Pancreas (tissue), 10 donors: ENCODE results near the gene PIK3AP1. TPM values are rescaled to one million over a fixed set of nuclear protein-coding genes. Genes with fewer than 3 reads are reported as not detected.

ENCODE experiments used
- ATAC-seq, 4 donors: fragments of 200-7000 bp; cut with Tn5 transposase; one replicate each; pipeline versions ENCODE4 v1.8.0 to v1.9.1; 2020; ENCODE audit warnings: mild to moderate bottlenecking in 4 of 4, moderate library complexity in 4 of 4
- DNase-seq, 6 donors: peaks; one replicate each; pipeline ENCODE4 v3.0.0-alpha.2; 2020
- FAIRE-seq: peaks from 2 replicates; lab custom pipeline; 2012; peaks lifted over from hg19 to GRCh38; lab: Jason Lieb, UNC
- H3K27ac ChIP-seq, 4 donors: fragments of 200-600 bp; sonication (generic); 1 replicate in 3 of 4; 2 replicates in 1 of 4; pipeline versions ENCODE4 v1.5.0 to v1.8.0; 2020
- H3K27me3 ChIP-seq, 4 donors: fragments of 200-600 bp; one replicate each; pipeline ENCODE4 v1.8.0; 2021
- H3K36me3 ChIP-seq, 3 donors: fragments of 200-600 bp; sonication (generic) in 1 of 3; one replicate each; pipeline versions ENCODE4 v1.5.0 to v1.8.0; 2020 to 2021
- H3K4me1 ChIP-seq, 3 donors: fragments of 200-600 bp; one replicate each; pipeline ENCODE4 v1.8.0; 2021
- H3K4me3 ChIP-seq, 4 donors: fragments of 200-600 bp; sonication (generic) in 2 of 4; one replicate each; pipeline versions ENCODE4 v1.5.0 to v1.8.0; 2020 to 2021
- H3K9me3 ChIP-seq, 4 donors: fragments of 200-600 bp; one replicate each; pipeline ENCODE4 v1.8.0; 2021
- WGBS, 2 donors: extraction: QIAGEN DNeasy Blood & Tissue Kit; methylation state at CpG; one replicate each; pipeline ENCODE4 v1.1.7; 2013; 5-methylcytosine and 5-hydroxymethylcytosine counted together
- intact Hi-C, 3 donors: fragments of 100-400 bp; cut with DNase I; formaldehyde crosslinking; loops; one replicate each; pipeline versions ENCODE4 v1.11.1 to v1.14.2; 2022
- polyA plus RNA-seq, 2 donors: library from polyadenylated mRNA; stranded (reverse); fragments of 200-250 nt; gene quantifications; one replicate each; pipeline ENCODE4 v1.2.3, GENCODE V29; 2013
- total RNA-seq, 6 donors: library from RNA; stranded (reverse); fragmentation: NEBNext Ultra II Directional in 4 of 6; extraction: Animal tissue kit (Norgen Biotek cat#: 25700) in 4 of 6; gene quantifications; one replicate each; pipeline versions ENCODE4 v1.2.1 to v1.2.4, GENCODE V29; 2021 to 2023
- TF ChIP-seq, protein P1 (sequence below), 4 donors: fragments of 200-600 bp; sonication (generic) in 3 of 4; IDR thresholded peaks; one replicate each; pipeline versions ENCODE4 v1.5.0 to v1.8.0; 2021; ENCODE audit warnings: antibody characterized with exemption in 4 of 4
- donor health status: healthy with polysubstance abuse.
- donor health status: DM: no; HTN: no; CAD: no; lungs with moderate emphysema.
- donor health status: DM: no; HTN: no; CAD: no.
- donor health status: control.
- donor health status: control.
- donor health status: Bipolar disorder and iron deficiency.
- donor health status: DM: yes; HTN: yes; CAD: no.
- donor health status: DM: no; HTN: no; CAD: no.
- donor health status: DM: no; HTN: no; CAD: no.
- donor health status: DM: yes; HTN: yes; CAD: no.

The PIK3AP1 gene
- total and polyA plus RNA-seq, 8 donors = 15.0 to 71.0 (median 28.2) TPM

DNA sequence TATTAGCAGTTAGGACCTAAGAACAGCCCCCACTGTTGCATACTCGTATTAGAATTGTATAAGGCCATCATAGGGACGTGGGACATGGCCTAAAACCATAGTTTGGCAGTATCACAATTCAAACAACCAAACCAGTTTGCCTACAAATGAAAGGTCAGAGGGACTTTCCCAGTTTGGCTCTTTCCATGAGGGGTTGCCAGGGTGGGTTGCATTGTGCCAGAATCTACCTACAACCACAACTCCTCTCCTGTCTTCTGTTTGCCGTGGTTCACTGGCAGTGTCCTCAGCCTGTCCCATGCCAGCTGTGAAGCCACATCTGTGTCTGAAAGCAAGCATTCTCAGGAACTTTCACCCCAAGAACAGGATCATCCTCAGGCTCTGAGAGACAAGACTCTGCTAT is 44.5 kb downstream of the PIK3AP1 start:
- Histone ChIP-seq H3K27me3 (no peaks in the 10 kb centered on the region), H3K4me1 (peaks cover 63 to 75% (median 65%) of the 10 kb centered on the region in 3 donors), H3K4me3 (no peak overlapping the region), H3K27ac (peak overlapping the region; percentile 56 to 96 (median 83)), H3K36me3 (no peaks in the 10 kb centered on the region), H3K9me3 (no peaks in the 10 kb centered on the region)
- ATAC-seq (peak; percentile 31 to 59 (median 50)), DNase-seq (peak in 4 of 6 donors; percentile 33 to 77 (median 59)), FAIRE-seq (no peak)
- intact Hi-C loops = no loop called here
- 24 to 25% methylated on average over 3 of the region's 3 CpGs for WGBS, 2 donors
- TF ChIP-seq, protein P1, sequence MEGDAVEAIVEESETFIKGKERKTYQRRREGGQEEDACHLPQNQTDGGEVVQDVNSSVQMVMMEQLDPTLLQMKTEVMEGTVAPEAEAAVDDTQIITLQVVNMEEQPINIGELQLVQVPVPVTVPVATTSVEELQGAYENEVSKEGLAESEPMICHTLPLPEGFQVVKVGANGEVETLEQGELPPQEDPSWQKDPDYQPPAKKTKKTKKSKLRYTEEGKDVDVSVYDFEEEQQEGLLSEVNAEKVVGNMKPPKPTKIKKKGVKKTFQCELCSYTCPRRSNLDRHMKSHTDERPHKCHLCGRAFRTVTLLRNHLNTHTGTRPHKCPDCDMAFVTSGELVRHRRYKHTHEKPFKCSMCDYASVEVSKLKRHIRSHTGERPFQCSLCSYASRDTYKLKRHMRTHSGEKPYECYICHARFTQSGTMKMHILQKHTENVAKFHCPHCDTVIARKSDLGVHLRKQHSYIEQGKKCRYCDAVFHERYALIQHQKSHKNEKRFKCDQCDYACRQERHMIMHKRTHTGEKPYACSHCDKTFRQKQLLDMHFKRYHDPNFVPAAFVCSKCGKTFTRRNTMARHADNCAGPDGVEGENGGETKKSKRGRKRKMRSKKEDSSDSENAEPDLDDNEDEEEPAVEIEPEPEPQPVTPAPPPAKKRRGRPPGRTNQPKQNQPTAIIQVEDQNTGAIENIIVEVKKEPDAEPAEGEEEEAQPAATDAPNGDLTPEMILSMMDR (IDR thresholded peaks at IDR 0.05) = no peak

DNA sequence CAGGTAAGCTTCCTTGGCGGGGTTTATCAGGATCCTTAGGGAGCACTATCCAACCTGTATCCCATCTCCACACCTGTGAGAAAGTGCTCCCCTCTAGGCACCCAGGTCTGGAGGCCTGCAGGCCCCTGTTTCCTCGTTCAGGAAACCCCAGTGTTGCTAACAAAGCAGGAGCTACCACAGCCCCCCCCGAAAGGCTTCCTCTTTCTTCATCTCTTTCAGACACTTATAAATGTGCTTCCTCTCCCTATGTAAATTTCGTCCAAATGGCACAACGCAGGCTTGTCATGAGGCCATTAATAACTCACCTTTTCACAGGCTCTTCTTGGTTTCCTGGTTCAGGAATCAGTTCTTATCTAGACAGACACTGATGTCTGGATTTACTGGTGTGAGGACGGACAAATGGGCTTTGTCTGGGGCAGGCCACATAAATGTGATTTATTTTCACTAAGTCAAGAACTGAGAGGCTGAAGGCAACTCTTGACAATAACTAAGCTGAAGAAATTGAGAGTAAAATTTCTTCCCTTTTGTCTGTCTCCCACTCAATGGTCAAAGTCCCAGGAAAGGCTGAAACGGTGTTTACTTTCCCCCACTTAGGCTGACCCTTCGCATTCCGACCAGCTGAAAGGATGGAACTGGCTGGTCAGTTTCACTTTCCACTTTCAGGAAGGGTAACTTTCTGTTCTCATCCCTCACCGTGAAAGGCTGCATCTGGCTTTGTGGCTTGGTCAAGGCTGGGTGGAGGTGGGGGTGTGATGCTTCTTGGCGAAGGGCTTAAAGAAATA is 46.8 kb downstream of the PIK3AP1 start:
- ATAC-seq (peak; percentile 21 to 49 (median 40)), DNase-seq (peak in 3 of 6 donors; percentile 47 to 65 (median 54)), FAIRE-seq (no peak)
- H3K27ac ChIP-seq = peak overlapping the region; percentile 35 to 96 (median 83)
- H3K4me1 ChIP-seq = peaks cover 72 to 82% (median 81%) of the 10 kb centered on the region in 3 donors
- no peaks in the 10 kb centered on the region for H3K36me3 ChIP-seq
- WGBS, 2 donors = 15 to 19% methylated on average over 11 of the region's 11 CpGs
- no peaks in the 10 kb centered on the region for H3K9me3 ChIP-seq
- peak overlapping the region in 1 of 4 donors; percentile 27 for H3K4me3 ChIP-seq
- intact Hi-C loops = no loop called here
- TF ChIP-seq, protein P1 (IDR thresholded peaks at IDR 0.05) = no peak
- no peaks in the 10 kb centered on the region for H3K27me3 ChIP-seq

DNA sequence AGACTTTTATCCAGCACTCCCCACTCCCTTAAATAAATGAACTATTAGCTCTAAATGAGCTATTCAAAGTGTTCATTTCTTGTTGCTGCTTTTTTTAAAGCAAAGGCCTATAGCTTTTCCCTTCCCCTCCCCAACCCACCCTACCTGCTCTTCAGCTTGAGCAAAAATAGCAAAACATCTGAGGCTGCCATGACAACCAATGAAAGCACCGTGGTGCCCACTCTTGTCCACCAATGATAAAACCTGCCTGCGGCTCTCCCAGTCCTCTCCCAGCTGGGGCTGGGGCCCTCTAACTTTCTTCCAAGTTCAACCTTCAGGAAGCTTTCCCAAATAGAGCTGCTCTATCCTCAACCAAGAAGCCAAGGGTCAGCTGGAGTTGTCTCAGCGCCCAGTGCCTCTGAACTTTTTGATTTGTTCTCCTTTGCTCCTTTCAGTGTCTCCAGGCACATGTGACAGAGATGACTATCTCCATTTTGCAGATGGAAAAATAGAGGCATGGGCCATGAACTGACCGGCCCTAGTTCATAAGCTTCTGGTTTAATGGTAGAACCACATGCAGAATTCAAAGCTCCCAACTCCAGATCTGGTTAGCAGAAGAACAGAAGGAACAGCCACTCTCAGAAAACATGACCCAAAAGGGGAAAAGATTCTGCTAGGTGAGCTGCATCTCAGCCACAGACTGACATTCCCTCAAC is 47.7 kb downstream of the PIK3AP1 start:
- WGBS, 2 donors = 55 to 61% methylated on average over 4 of the region's 4 CpGs
- FAIRE-seq (no peak), ATAC-seq (no peak), DNase-seq (no peak)
- TF ChIP-seq, protein P1 (IDR thresholded peaks at IDR 0.05) = no peak
- Histone ChIP-seq H3K27ac (peak overlapping the region; percentile 35 to 96 (median 83)), H3K27me3 (no peaks in the 10 kb centered on the region), H3K36me3 (no peaks in the 10 kb centered on the region), H3K9me3 (no peaks in the 10 kb centered on the region), H3K4me1 (peaks cover 63 to 78% (median 73%) of the 10 kb centered on the region in 3 donors), H3K4me3 (peak overlapping the region in 1 of 4 donors; percentile 27)
- intact Hi-C loops = no loop called here

DNA sequence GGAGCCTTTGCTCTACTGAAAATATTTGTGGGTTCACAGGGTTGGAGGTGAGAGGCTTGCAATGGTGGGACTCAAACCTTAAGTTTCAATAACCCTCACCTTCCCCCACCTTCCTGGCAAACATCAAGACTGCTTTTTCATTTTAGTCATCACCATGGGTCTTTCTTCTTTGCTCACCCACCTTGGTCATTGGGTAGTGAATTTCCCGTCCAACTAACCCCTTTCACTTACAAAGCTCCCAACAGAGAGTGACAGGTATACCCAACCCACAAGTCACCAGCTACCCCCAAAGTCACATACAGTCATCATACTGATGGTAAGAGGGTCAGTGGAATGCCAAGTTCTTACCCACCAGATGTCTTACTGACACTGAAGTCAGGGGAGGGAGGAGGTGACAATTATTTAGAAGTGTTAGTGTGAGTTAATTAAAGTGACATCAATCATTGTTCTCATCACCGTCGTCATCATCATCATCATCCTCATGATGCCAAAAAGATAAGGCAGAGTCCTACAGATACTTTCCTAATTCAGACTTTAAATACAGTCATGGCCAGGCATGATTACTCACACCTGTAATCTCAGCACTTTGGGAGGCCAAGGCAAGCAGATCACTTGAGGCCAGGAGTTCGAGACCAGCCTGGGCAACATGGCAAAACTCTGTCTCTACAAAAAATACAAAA is 49.0 kb downstream of the PIK3AP1 start:
- Histone ChIP-seq H3K27ac (peak overlapping the region; percentile 24 to 96 (median 65)), H3K9me3 (no peaks in the 10 kb centered on the region), H3K36me3 (no peaks in the 10 kb centered on the region), H3K27me3 (no peaks in the 10 kb centered on the region), H3K4me3 (peak overlapping the region in 2 of 4 donors; percentile 3 to 27), H3K4me1 (peaks cover 57 to 69% (median 68%) of the 10 kb centered on the region in 3 donors)
- WGBS, 2 donors = 58 to 63% methylated on average over 4 of the region's 4 CpGs
- ATAC-seq = no peak
- intact Hi-C loops = no loop called here
- no peak for FAIRE-seq
- DNase-seq = no peak
- TF ChIP-seq, protein P1 (IDR thresholded peaks at IDR 0.05) = no peak
